Memory B cell (primary cell): ENCODE results near the gene RPH3AL.
"Not testable (repeated sequence)": the region's sequence is repeated elsewhere in the genome, so short reads cannot be mapped to it uniquely, and the experiment has no call there.

Experiments used
- ATAC-seq: fragments of 150-1000 bp; cut with Tn5 transposase; 2 replicates; pipeline ENCODE4 v1.10.0; 2021; ENCODE audit warnings: low read depth, mild to moderate bottlenecking, moderate library complexity
- DNase-seq, 2 donors: peaks; one replicate each; pipeline ENCODE4 v3.0.0; 2022; ENCODE audit warnings: low spot score in 2 of 2
- H3K27ac Mint-ChIP-seq: one replicate; pipeline ENCODE4 v1.8.0; 2022; ENCODE audit warnings: mild to moderate bottlenecking, moderate library complexity, mixed read lengths
- H3K27me3 Mint-ChIP-seq: one replicate; pipeline ENCODE4 v1.8.0; 2022; ENCODE audit warnings: mixed read lengths
- H3K36me3 Mint-ChIP-seq: one replicate; pipeline ENCODE4 v1.8.0; 2022; ENCODE audit warnings: mild to moderate bottlenecking, mixed read lengths
- H3K4me1 Mint-ChIP-seq: one replicate; pipeline ENCODE4 v1.8.0; 2022; ENCODE audit warnings: mixed read lengths
- H3K4me3 Mint-ChIP-seq: one replicate; pipeline ENCODE4 v1.8.0; 2022; ENCODE audit warnings: mild to moderate bottlenecking, moderate library complexity, mixed read lengths
- H3K9me3 Mint-ChIP-seq: one replicate; pipeline ENCODE4 v1.8.0; 2022; ENCODE audit warnings: mixed read lengths

The RPH3AL gene

DNA sequence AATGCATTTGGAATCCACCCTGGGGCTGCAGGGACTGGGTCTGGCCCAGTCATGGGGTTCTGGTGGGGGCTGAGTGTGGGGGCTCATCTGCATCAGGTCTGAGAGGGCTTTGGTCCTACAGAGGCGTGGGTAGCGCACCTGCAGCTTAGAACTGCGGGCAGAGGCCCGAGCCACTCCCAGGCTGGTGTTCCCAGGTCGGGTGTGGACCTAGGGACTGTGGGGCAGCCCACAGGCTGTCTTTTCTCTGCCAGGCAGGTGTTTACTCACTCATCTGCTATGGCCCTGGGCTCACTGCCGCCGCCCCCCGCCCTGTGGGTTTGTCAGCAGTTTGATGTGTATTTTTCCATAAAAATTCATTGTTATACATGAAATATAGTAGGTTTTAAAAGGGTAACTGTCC is 144.2 kb downstream of the RPH3AL start:
- H3K4me3 Mint-ChIP-seq, result no peak overlapping the region
- H3K27ac Mint-ChIP-seq, result no peak overlapping the region
- no peaks in the 10 kb centered on the region for H3K4me1 Mint-ChIP-seq

DNA sequence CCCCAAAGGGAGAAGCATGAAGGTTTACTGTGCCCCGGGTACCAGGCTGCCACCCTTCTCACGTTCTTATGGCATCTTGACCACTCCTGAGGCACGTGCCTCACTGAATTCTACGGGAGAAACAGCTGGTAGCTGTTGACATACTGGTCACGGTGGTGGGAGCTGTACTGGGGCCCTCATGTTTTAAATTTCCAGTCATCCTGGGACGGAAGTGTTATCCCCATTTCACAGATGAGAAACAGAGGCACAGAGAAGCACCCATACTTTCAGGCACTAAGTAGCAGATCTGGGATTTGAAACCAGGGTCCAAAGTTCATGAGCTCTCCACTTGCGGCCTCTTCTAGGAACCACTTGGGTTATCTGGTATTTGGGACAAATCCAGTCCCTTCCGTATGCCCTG is 144.8 kb downstream of the RPH3AL start:
- peaks cover 9% of the 10 kb centered on the region for H3K36me3 Mint-ChIP-seq
- H3K9me3 Mint-ChIP-seq, result peaks cover 10% of the 10 kb centered on the region
- no peak overlapping the region for H3K27ac Mint-ChIP-seq
- DNase-seq (no peak), ATAC-seq (no peak)
- no peak overlapping the region for H3K4me3 Mint-ChIP-seq
- peaks cover 2% of the 10 kb centered on the region for H3K27me3 Mint-ChIP-seq
- H3K4me1 Mint-ChIP-seq, result no peaks in the 10 kb centered on the region

More for the DNA sequence above, 144.2 kb downstream of the RPH3AL start:
- Mint-ChIP-seq H3K9me3 (peaks cover 10% of the 10 kb centered on the region), H3K36me3 (peaks cover 9% of the 10 kb centered on the region), H3K27me3 (peaks cover 2% of the 10 kb centered on the region)
- ATAC-seq (no peak), DNase-seq (no peak)

DNA sequence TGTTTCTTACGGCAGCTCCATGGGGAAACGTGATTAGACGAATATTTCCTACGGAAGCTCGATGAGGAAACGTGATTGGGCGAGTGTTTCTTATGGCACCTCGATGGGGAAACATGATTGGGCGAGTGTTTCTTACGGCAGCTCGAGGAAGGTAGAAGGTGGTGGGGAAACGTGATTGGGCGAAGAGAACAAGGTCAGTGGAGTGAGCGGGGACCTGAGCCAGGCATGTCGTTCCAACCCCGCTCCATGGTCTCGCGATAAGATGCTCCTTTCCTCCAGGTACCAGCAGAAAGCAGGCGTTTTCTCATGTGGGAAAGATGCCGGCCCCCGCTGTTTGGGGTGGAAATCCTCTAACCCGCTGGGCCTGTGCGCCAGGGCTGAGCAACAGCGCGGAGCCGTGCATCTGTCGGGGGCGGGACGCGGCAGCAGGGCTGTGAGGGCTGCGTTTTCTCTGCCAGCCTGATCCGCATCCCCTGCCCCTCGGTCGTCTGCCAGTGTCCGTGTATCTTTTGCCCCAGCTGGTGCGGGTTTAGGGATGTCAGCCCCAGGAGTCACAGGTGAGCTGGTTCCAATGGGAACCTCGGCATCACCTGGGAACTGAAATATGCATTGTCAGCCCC is 145.6 kb downstream of the RPH3AL start:
- ATAC-seq, result no peak
- Mint-ChIP-seq H3K9me3 (peaks cover 10% of the 10 kb centered on the region), H3K36me3 (peaks cover 9% of the 10 kb centered on the region), H3K4me3 (no peak overlapping the region), H3K27ac (no peak overlapping the region), H3K27me3 (peaks cover 2% of the 10 kb centered on the region), H3K4me1 (no peaks in the 10 kb centered on the region)
- DNase-seq, result no peak

- not testable (repeated sequence) for H3K27ac Mint-ChIP-seq, ATAC-seq, H3K36me3 Mint-ChIP-seq, H3K4me1 Mint-ChIP-seq, DNase-seq, H3K27me3 Mint-ChIP-seq, H3K4me3 Mint-ChIP-seq
- peaks cover 10% of the 10 kb centered on the region for H3K9me3 Mint-ChIP-seq
Measured at GRCh38 chr17:206484-206883, 146.1 kb downstream of the RPH3AL start.

DNA sequence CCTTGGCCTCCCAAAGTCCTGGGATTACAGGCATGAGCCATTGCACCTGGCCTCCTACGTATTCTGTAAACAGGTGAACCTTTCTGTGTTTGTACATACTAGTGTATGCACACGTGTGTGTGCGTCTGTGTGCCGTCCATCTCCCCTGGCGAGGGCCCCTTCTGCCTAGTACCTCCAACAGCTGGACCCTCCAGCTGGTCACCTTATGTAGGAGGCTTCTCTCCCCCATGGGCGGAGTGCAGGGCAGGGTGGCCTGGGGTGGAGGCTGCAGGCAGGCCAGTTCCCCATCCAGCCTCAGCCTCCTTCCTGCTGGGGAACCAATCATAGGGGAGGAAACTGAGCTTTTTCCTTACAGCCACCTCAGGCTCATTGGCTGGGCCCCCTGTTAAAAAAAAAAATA is 146.8 kb downstream of the RPH3AL start:
- Mint-ChIP-seq H3K4me1 (no peaks in the 10 kb centered on the region), H3K9me3 (peaks cover 10% of the 10 kb centered on the region), H3K27me3 (peaks cover 2% of the 10 kb centered on the region), H3K4me3 (no peak overlapping the region), H3K27ac (no peak overlapping the region), H3K36me3 (peaks cover 9% of the 10 kb centered on the region)
- ATAC-seq (no peak), DNase-seq (no peak)

- DNase-seq (no peak), ATAC-seq (no peak)
- Mint-ChIP-seq H3K4me3 (no peak overlapping the region), H3K36me3 (peaks cover 7% of the 10 kb centered on the region), H3K9me3 (peaks cover 10% of the 10 kb centered on the region), H3K27me3 (peaks cover 2% of the 10 kb centered on the region), H3K27ac (no peak overlapping the region), H3K4me1 (no peaks in the 10 kb centered on the region)
Measured at GRCh38 chr17:205148-205669, 147.4 kb downstream of the RPH3AL start.

DNA sequence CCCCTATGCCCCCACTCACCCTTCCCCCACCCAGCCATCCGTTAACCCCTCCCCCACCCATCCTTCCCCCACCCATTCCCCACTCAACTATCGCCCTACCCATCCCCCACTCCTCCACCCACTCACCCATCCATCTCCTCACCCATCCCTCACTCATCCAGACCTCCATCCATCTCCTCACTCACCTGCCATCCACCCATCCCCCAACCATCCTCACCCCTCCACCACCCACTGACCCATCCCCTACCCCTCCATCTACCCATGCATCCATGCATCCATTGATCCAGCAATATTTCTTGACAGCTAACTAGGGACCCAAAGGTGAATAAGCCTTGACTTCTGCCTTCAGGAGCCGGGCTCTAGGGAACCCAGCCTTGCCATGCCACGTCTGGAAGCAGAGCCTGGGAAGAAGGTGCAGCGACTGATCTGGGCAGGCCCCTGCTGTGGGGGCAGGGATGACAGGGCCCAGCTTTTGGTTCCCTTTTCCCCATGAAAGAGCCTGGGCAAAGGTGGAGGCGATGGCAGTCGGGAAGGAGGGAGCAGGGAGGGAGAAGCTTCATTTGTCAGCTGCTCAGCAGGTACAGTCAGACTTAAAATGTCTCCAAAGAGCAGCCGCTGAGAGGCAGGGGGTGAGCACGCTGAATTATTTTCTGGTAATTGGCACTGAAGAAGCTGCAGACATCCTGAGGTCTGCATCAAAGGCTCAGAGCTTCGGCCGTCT is 148.0 kb downstream of the RPH3AL start:
- Mint-ChIP-seq H3K27me3 (peaks cover 2% of the 10 kb centered on the region), H3K4me3 (no peak overlapping the region), H3K9me3 (peaks cover 10% of the 10 kb centered on the region), H3K4me1 (no peaks in the 10 kb centered on the region), H3K27ac (no peak overlapping the region), H3K36me3 (peaks cover 7% of the 10 kb centered on the region)
- ATAC-seq (no peak), DNase-seq (no peak)

DNA sequence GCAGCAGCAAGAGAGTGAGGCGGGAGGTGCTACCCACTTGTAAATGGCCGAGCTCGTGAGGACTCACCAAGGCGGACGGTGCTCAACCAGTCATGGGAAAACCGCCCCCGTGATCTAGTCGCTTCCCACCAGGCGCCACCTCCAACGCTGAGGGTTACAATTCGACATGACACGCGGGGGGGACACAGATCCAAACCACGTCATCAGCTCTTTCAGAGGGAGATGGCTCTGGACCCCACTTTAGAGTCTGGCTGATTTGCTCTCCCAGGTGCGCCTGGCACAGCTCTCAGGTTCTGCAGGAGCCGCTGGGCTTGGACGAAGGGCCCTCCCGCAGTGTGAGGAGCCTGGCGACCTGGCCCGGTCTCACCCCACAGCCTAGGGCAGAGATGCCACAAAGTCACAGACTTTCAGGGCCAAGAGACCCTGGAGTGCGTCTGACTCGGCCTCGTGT is 150.1 kb downstream of the RPH3AL start:
- Mint-ChIP-seq H3K27me3 (peaks cover 6% of the 10 kb centered on the region), H3K36me3 (peaks cover 3% of the 10 kb centered on the region), H3K4me3 (no peak overlapping the region), H3K4me1 (no peaks in the 10 kb centered on the region), H3K27ac (no peak overlapping the region), H3K9me3 (peaks cover 8% of the 10 kb centered on the region)
- ATAC-seq (no peak), DNase-seq (no peak)

DNA sequence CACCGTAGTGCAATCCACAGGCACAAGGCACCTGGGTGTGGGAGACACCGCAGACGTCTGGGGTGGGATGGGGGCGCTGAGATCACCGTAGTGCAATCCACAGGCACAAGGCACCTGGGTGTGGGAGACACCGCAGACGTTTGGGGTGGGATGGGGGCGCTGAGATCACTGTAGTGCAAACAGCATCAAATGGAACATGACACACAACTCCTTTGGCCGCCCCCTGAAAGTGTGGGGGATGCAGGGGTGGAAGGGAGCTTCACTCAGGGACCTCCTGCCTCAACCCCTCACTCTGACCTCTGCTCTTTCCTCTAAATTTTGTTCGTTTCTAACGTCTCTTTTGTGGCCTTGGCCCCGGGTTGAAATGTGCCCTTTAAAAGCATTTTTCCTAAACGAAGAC is 150.9 kb downstream of the RPH3AL start:
- H3K4me3 Mint-ChIP-seq, H3K9me3 Mint-ChIP-seq, H3K4me1 Mint-ChIP-seq, H3K36me3 Mint-ChIP-seq, DNase-seq, H3K27ac Mint-ChIP-seq, H3K27me3 Mint-ChIP-seq, ATAC-seq: not testable (repeated sequence)

DNA sequence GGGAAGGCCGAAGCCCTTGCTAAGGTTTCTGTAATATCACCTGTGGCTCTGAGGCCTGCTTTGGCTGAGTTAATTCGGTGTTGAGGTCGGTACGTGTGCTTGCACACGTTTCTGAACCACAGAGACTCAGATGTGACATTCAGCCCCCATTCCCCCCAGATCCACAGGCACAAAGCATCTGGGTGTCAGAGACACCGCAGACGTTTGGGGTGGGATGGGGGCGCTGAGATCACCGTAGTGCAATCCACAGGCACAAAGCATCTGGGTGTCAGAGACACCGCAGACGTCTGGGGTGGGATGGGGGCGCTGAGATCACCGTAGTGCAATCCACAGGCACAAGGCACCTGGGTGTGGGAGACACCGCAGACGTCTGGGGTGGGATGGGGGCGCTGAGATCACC is 151.3 kb downstream of the RPH3AL start:
- H3K4me1 Mint-ChIP-seq, H3K36me3 Mint-ChIP-seq, DNase-seq, ATAC-seq, H3K27me3 Mint-ChIP-seq, H3K4me3 Mint-ChIP-seq, H3K9me3 Mint-ChIP-seq, H3K27ac Mint-ChIP-seq: not testable (repeated sequence)

GRCh38 chr17:200586-200985 is 152.0 kb downstream of the RPH3AL start:
- Mint-ChIP-seq H3K27me3 (peaks cover 6% of the 10 kb centered on the region), H3K9me3 (no peaks in the 10 kb centered on the region), H3K27ac (no peak overlapping the region), H3K4me1 (no peaks in the 10 kb centered on the region), H3K36me3 (no peaks in the 10 kb centered on the region), H3K4me3 (no peak overlapping the region)
- ATAC-seq (no peak), DNase-seq (no peak)

- no peaks in the 10 kb centered on the region for H3K4me1 Mint-ChIP-seq
- no peak overlapping the region for H3K27ac Mint-ChIP-seq
- H3K9me3 Mint-ChIP-seq, result no peaks in the 10 kb centered on the region
- DNase-seq, result no peak
- H3K36me3 Mint-ChIP-seq, result no peaks in the 10 kb centered on the region
- H3K4me3 Mint-ChIP-seq, result no peak overlapping the region
- peaks cover 6% of the 10 kb centered on the region for H3K27me3 Mint-ChIP-seq
- ATAC-seq, result no peak
Measured at GRCh38 chr17:199806-200545, 152.6 kb downstream of the RPH3AL start.

DNA sequence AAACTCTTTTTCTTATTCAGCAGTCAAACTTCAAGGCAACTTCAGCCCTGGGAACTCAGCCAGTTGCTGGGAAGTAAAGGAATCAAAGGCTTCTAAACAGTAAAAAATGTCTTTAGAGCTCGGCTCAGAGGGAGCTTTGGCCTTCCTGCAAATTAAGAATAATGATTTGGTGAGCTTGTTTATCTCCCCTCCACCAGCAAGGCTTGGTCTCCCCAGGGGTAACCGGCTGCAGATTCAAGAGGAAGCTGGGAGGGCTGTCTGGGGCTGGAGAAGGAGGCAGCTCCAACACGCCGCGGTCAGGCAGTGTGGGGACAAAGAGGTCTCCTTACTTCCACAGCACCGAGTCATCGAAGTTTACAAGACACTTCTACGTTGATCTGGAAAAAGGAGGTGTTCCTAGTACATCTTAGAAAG is 153.4 kb downstream of the RPH3AL start:
- Mint-ChIP-seq H3K9me3 (no peaks in the 10 kb centered on the region), H3K4me1 (no peaks in the 10 kb centered on the region), H3K4me3 (no peak overlapping the region), H3K36me3 (no peaks in the 10 kb centered on the region), H3K27me3 (peaks cover 4% of the 10 kb centered on the region), H3K27ac (no peak overlapping the region)
- DNase-seq (no peak), ATAC-seq (no peak)

- not testable (repeated sequence) for H3K36me3 Mint-ChIP-seq, H3K4me3 Mint-ChIP-seq, H3K27ac Mint-ChIP-seq, DNase-seq, H3K9me3 Mint-ChIP-seq, ATAC-seq, H3K27me3 Mint-ChIP-seq, H3K4me1 Mint-ChIP-seq
Measured at GRCh38 chr17:198225-198624, 154.4 kb downstream of the RPH3AL start.
